Caco-2 (cell line): Measurements from ENCODE around the gene EVA1A. TPM values are rescaled to one million over a fixed set of nuclear protein-coding genes. Genes with fewer than 3 reads are reported as not detected.

ENCODE experiments used
- BruUV-seq: library from RNA; stranded (reverse); fragments of 400-500 nt; replicated peaks from 2 replicates; lab custom pipeline; 2021; lab: Mats Ljungman, UMichigan
- CTCF ChIA-PET: fragments of 300-600 bp; sonication (Branson Sonifier 250); formaldehyde crosslinking; loops from one replicate; lab custom pipeline; 2022; ENCODE audit warnings: antibody characterized with exemption; lab: Charles Lee
- POLR2A ChIA-PET: fragments of 300-600 bp; sonication (Branson Sonifier 250); formaldehyde crosslinking; loops from one replicate; lab custom pipeline; 2022; ENCODE audit warnings: antibody characterized with exemption; lab: Charles Lee
- DNase-seq, 2 experiments: peaks; one replicate each; pipeline versions ENCODE4 v3.0.0 to v3.0.0-alpha.2; 2020 to 2022
- H3K27me3 ChIP-seq: replicated peaks from 2 replicates; pipeline ENCODE4 v1.6.0; 2011; ENCODE audit warnings: low read length; ENCODE audit not compliant: control insufficient read depth, insufficient read depth
- H3K36me3 ChIP-seq: 2 replicates; pipeline ENCODE4 v1.5.1; 2011; ENCODE audit warnings: low read length; ENCODE audit not compliant: control insufficient read depth, insufficient read depth
- H3K4me1 ChIP-seq: fragments of 250-450 bp; sonication (Bioruptor Pico); 2 replicates; pipeline ENCODE4 v1.5.1; 2020; ENCODE audit warnings: mild to moderate bottlenecking
- H3K4me3 ChIP-seq: 2 replicates; pipeline ENCODE4 v1.5.1; 2011; ENCODE audit warnings: low read depth, mild to moderate bottlenecking, control low read depth, low read length
- H3K9me3 ChIP-seq: fragments of 250-450 bp; sonication (Bioruptor Pico); 2 replicates; pipeline ENCODE4 v1.5.1; 2020; ENCODE audit warnings: mild to moderate bottlenecking, moderate library complexity
- H3K27ac Mint-ChIP-seq: one replicate; pipeline ENCODE4 v1.8.0; 2022; ENCODE audit warnings: mixed read lengths; ENCODE audit not compliant: unreplicated experiment
- H3K27me3 Mint-ChIP-seq: one replicate; pipeline ENCODE4 v1.8.0; 2022; ENCODE audit warnings: mixed read lengths; ENCODE audit not compliant: insufficient read depth, unreplicated experiment
- H3K36me3 Mint-ChIP-seq: one replicate; pipeline ENCODE4 v1.8.0; 2022; ENCODE audit warnings: mild to moderate bottlenecking, mixed read lengths; ENCODE audit not compliant: insufficient read depth, unreplicated experiment
- H3K4me1 Mint-ChIP-seq: one replicate; pipeline ENCODE4 v1.8.0; 2022; ENCODE audit warnings: low read depth, mixed read lengths; ENCODE audit not compliant: unreplicated experiment
- H3K4me3 Mint-ChIP-seq: one replicate; pipeline ENCODE4 v1.8.0; 2022; ENCODE audit warnings: mild to moderate bottlenecking, moderate library complexity, mixed read lengths; ENCODE audit not compliant: unreplicated experiment
- H3K9me3 Mint-ChIP-seq: one replicate; pipeline ENCODE4 v1.8.0; 2022; ENCODE audit warnings: mixed read lengths; ENCODE audit not compliant: unreplicated experiment
- intact Hi-C: fragments of 100-400 bp; cut with micrococcal nuclease; formaldehyde crosslinking; loops from one replicate; pipeline ENCODE4 v1.10.0; 2022; ENCODE audit not compliant: unreplicated experiment
- total RNA-seq: library from RNA; stranded (reverse); gene quantifications from 2 replicates; pipeline ENCODE4 v1.2.3, GENCODE V29; 2022
- TF ChIP-seq, protein P1 (sequence below), 2 experiments: fragments of 200-600 bp in 1 of 2; IDR thresholded peaks; 1 replicate in 1 of 2; 2 replicates in 1 of 2; pipeline versions ENCODE4 v1.5.1 to v1.8.0; 2011 to 2022; ENCODE audit warnings: antibody characterized with exemption in 1 of 2, control low read depth in 1 of 2, inconsistent platforms in 1 of 2, low read depth in 1 of 2, low read length in 1 of 2, mild to moderate bottlenecking in 1 of 2, moderate library complexity in 1 of 2; ENCODE audit not compliant: insufficient read depth in 1 of 2, severe bottlenecking in 1 of 2, unreplicated experiment in 1 of 2

EVA1A gene
- total RNA-seq, 1 experiment from 2014 or later, result 0.25 TPM

DNA sequence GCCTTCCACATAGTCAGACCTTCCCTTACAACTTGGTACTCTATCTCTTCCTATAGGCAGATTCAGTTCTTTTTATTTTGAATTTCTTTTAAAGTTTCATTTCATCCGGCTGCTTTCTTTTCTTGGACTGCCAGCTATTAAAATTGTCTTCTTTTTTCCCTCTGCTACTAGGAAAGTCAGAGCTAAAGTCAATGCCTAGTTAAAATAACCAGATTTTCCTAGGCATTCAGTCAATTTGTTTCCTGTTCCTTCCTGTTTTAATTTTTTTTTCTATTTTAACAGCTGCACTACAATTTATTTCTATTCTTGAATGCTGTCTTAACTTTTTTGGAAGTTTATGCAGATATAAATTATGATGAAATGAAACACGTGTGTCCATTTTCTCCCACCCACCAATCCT lies 84.8 kb downstream of the EVA1A start:
- no peaks in the 10 kb centered on the region for H3K27me3 ChIP-seq
- Mint-ChIP-seq H3K27ac (no peak overlapping the region), H3K36me3 (no peaks in the 10 kb centered on the region), H3K9me3 (no peaks in the 10 kb centered on the region), H3K4me1 (no peaks in the 10 kb centered on the region), H3K4me3 (no peak overlapping the region), H3K27me3 (peaks cover 21% of the 10 kb centered on the region)
- ChIA-PET CTCF (no interaction called here), POLR2A (no interaction called here)
- no peaks in the 10 kb centered on the region for H3K9me3 ChIP-seq
- no peak for DNase-seq
- no peak overlapping the region for H3K4me3 ChIP-seq
- H3K4me1 ChIP-seq, result no peaks in the 10 kb centered on the region
- no TSS peak for BruUV-seq
- TF ChIP-seq, protein P1, sequence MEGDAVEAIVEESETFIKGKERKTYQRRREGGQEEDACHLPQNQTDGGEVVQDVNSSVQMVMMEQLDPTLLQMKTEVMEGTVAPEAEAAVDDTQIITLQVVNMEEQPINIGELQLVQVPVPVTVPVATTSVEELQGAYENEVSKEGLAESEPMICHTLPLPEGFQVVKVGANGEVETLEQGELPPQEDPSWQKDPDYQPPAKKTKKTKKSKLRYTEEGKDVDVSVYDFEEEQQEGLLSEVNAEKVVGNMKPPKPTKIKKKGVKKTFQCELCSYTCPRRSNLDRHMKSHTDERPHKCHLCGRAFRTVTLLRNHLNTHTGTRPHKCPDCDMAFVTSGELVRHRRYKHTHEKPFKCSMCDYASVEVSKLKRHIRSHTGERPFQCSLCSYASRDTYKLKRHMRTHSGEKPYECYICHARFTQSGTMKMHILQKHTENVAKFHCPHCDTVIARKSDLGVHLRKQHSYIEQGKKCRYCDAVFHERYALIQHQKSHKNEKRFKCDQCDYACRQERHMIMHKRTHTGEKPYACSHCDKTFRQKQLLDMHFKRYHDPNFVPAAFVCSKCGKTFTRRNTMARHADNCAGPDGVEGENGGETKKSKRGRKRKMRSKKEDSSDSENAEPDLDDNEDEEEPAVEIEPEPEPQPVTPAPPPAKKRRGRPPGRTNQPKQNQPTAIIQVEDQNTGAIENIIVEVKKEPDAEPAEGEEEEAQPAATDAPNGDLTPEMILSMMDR (IDR thresholded peaks at IDR 0.05; ENCODE audit: insufficient read depth in 1 of 2, low read depth in 1 of 2, low read length in 1 of 2, severe bottlenecking in 1 of 2, unreplicated experiment in 1 of 2), result no peak
- H3K36me3 ChIP-seq, result no peaks in the 10 kb centered on the region
- intact Hi-C loops, result no loop called here

DNA sequence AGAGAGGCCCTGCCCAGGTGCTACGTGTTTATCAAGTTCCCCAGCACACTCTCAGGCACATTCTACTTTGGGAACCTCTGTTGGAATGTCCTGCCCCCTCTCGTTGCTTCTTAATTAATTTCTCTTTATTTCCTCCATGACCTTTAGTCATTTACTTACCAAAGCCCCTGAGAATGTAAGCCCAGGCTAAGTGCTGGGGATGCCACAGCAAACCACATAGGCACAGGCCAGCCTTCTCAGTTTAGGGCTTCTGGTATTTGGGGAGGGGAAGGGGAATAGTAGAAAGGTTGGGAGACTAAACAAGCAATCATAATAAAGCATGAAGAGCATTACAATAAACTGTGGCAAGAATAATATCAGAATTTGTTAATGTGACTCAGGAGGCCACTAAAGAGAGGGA lies 85.7 kb downstream of the EVA1A start:
- ChIA-PET CTCF (no interaction called here), POLR2A (no interaction called here)
- no peaks in the 10 kb centered on the region for H3K9me3 Mint-ChIP-seq
- Histone ChIP-seq H3K4me3 (no peak overlapping the region), H3K36me3 (no peaks in the 10 kb centered on the region), H3K4me1 (no peaks in the 10 kb centered on the region), H3K27me3 (no peaks in the 10 kb centered on the region), H3K9me3 (no peaks in the 10 kb centered on the region)
- no TSS peak for BruUV-seq
- no peaks in the 10 kb centered on the region for H3K36me3 Mint-ChIP-seq
- no peak overlapping the region for H3K4me3 Mint-ChIP-seq
- no peak for DNase-seq
- no peak overlapping the region for H3K27ac Mint-ChIP-seq
- TF ChIP-seq, protein P1 (IDR thresholded peaks at IDR 0.05; ENCODE audit: insufficient read depth in 1 of 2, low read depth in 1 of 2, low read length in 1 of 2, severe bottlenecking in 1 of 2, unreplicated experiment in 1 of 2), result no peak
- no peaks in the 10 kb centered on the region for H3K4me1 Mint-ChIP-seq
- H3K27me3 Mint-ChIP-seq, result peaks cover 19% of the 10 kb centered on the region
- intact Hi-C loops, result no loop called here

DNA sequence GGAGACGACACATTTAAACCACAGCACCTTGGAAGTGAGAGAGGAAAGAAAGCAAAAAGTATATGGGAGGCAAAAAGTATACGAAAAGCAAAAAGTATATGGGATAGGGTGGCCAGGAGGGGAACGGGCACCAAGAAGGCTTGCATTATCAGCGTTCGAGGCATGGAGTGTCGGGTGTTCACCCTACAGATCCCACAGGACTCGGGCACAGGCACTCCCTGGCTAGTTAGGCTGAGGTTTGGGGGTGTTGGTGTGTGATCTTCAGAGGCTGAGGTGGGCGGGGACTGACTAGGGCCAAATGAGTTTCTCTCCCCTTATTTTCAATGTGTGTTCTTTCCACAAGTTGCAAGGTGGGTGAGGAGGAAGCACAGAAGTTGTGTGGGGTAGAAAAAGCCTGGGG lies 86.6 kb downstream of the EVA1A start:
- BruUV-seq, result no TSS peak
- TF ChIP-seq, protein P1 (IDR thresholded peaks at IDR 0.05; ENCODE audit: insufficient read depth in 1 of 2, low read depth in 1 of 2, low read length in 1 of 2, severe bottlenecking in 1 of 2, unreplicated experiment in 1 of 2), result no peak
- H3K4me3 ChIP-seq, result no peak overlapping the region
- Mint-ChIP-seq H3K4me1 (no peaks in the 10 kb centered on the region), H3K27me3 (peaks cover 19% of the 10 kb centered on the region), H3K36me3 (no peaks in the 10 kb centered on the region), H3K4me3 (no peak overlapping the region), H3K9me3 (no peaks in the 10 kb centered on the region), H3K27ac (no peak overlapping the region)
- intact Hi-C loops, result no loop called here
- no peak for DNase-seq
- no peaks in the 10 kb centered on the region for H3K27me3 ChIP-seq
- H3K36me3 ChIP-seq, result no peaks in the 10 kb centered on the region
- ChIA-PET CTCF (no interaction called here), POLR2A (no interaction called here)
- H3K4me1 ChIP-seq, result no peaks in the 10 kb centered on the region
- H3K9me3 ChIP-seq, result no peaks in the 10 kb centered on the region
